Measurements from ENCODE around the gene KRTAP25-1.

The KRTAP25-1 gene

GRCh38 chr21:30245061-30245460 is 44.3 kb downstream of the KRTAP25-1 start:
- no peak for DNase-seq

GRCh38 chr21:30243691-30244090 is 45.6 kb downstream of the KRTAP25-1 start:
- no peak for DNase-seq

- no peak for DNase-seq
Observed at GRCh38 chr21:30240661-30241060, 48.7 kb downstream of the KRTAP25-1 start.
